HG03045 (cell line): Measurements from ENCODE around the gene IFT57.
A peak's percentile ranks its signal among the peaks of the same experiment; 100 is the strongest.

ENCODE experiments used
- ATAC-seq: cut with Tn5 transposase; IDR thresholded peaks from one replicate; pipeline ENCODE4 v1.9.1; 2021; ENCODE audit warnings: mild to moderate bottlenecking, moderate library complexity; ENCODE audit not compliant: unreplicated experiment

IFT57 gene

DNA sequence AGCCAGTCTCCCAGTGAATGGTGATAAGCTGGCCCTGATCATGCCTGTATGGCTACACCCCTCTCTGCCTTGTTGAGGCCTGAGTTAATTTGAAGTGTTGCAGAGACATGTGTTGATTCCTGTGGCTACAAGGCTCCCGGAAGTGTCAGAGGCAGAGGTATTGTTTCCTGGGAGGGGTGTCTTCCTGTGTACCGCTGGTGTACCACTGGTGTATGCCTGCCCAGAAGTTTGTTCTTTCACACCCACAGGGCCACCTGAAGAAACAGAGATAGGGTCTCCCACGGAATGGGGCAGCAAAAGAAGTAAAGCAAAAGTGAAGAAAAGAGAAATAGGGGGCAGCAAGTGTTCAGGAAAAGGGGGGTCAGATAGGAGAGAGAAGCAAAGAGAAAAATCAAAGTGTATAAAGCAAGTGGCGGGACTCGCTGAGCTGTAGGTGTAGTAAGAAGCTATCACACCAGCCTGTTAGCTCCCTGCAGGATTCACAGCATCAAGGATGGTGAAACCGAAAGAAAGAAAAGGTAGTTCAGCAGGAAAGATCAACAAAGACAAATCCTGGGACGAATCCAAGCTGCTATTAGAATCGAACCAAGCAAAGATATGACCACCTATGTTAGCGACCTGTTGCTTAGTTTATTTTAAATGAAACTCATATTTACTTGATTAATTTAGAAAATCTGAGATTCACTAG, 94.8 kb downstream of the IFT57 start:
- ATAC-seq, result no peak

DNA sequence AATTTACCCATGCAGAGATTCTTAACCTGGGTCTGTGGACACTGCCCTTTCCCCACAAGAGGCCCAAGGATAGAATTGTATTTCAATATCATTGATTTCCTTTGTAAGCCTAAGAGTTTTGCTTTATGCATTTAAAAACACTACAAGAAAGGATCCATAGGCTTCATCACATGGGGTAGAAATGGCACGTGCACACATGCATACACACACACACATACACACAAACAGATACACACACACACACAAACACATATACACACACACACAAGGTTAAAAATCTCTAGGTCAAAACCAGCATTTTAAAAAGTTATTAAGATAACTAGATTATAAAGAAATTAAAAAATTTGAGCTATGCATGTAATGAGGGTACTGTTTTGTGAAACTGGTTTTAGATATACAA, 95.9 kb downstream of the IFT57 start:
- no peak for ATAC-seq

DNA sequence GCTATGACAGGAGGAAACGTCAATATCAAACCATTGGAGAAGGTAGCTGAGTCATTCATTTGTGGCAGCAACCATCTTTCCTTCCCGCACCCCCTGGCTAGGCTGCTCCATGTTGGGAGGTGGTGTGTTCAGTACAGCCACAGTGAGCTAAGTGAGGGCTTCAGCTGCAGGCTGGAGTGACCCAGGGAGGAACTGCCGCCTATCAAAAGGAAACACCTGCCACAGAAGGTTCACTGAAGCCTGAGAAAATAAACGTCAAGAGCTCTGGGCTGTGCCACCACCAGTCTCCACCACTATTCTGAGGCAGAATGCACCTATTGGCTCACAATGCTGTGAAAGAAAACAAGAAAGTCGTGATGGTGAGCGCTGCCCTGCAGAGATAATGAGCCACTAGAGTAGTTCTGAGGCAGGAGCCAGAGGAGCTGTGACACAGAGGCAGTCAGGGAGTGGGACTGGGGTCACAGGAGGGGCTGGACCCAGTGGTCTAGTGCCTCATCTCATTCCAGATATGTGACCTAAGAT, 96.6 kb downstream of the IFT57 start:
- ATAC-seq, result peak; percentile 55

DNA sequence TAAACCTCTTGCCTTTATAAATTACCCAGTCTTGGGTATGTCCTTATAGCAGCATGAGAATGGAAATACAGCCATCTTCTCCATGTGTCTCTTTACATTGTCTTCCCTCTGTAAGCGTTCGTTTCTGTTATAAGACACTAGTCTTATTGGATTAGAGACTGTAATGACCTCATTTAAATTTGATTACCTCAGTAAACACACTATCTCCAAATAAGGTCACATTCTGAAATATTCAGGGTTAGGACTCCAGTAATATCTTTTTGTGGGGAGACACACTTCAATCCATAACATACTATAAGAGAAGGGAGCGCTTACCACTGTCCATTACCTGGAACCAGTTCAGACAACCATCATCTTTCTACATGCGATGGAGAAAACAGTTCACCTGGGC, 97.1 kb downstream of the IFT57 start:
- no peak for ATAC-seq

DNA sequence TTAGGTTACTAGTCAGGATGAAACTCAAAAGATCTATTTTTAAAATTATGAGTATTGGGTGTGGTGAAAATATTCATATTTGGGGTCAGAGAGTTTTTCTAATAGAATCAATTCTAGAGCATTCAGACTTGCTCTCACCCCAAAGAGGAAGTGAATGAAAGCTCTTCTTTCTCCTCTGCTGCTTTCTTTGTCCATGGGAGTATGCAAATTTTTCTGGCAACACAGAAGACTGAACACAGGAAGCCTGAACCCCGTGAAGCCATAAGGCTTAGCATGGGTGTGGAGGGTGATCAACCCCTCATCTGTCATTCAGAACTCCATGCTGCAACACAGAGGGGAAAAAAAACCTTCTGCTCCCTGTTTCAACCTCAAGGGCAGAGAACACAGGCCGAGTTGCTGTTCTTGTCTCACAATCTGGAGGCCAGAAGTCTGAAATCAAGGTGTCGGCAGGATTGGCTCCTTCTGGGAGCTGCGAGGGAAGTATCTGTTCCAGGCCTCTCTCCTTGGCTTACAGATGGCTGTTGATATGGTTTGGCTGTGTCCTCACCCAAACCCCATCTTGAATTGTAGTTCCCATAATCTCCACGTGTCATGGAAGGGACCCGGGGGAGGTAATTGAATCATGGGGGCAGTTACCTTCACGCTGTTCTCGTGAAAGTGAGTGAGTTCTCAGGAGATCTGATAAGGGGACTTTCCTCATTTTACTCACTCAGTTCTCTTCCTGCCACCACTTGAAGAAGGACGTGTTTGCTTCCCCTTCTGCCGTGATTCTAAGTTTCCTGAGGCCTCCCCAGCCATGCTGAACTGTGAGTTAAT, 97.7 kb downstream of the IFT57 start:
- ATAC-seq, result peak; percentile 90

DNA sequence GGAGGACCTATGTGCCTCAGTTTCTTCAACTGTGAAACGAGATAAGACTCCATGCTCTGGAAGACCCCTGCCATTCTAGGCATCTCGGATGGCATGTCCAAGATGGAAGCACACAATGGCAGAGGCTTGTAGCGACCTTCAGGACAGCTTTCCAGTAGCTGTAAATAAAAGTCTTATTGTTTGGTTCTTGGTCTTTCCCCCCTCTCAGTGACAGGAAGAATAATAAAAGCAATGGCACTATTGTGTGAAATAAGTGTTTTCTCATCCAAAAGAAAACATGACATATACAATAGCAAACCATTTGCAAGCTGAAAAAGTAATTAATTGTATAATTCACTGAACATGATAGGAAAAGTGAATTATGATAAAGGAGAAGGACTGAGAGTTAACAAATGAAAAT, 98.9 kb downstream of the IFT57 start:
- ATAC-seq, result no peak

DNA sequence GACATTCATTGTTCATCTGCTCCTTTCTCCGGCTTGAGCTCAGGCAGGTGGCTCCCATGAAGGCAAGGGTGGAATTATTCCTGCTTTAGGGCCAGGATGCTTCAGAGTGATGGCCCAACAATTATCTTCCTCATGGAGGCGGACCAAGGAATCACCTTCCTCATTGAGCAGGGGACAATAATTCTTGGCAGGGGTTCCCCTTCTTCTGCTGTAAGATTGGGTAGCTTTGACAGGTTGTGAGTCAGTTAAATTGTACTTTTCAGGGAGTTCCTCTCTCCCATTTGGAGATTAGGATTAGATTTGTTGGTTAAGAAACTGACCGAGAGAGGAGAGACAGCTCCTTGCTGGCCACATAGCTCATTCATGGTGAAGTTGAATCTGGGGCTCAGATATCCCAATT, 99.9 kb downstream of the IFT57 start:
- no peak for ATAC-seq

DNA sequence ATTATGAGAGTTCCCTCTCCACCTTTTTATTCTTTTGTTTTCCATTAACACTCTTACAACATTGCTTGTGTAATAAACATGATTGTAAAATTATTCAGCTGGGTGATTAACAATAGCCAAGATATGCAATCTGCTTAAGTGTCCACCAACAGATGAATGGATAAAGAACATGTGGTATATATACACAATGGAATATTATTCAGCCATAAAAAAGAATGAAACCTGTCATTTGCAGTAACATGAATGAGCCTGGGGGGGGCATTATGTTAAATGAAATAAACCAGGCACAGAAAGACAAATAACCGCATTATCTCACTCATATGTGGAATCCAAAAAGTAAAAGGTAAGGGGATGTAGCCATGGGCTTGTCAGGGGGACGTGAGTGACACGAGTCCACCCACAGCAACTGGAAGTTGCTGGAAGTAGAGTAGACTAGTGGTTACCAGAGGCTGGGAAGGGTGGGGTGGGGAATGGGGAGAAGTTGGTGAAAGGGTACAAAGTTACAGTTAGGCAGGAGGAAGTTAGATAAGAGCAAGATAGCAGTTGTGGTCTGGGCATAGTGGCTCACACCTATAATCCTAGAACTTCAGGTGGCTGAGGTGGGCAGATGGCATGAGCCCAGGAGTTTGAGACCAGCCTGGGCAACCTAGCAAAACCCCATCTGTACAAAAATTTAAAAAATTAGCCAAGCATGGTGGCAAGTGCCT, 102.7 kb downstream of the IFT57 start:
- no peak for ATAC-seq

DNA sequence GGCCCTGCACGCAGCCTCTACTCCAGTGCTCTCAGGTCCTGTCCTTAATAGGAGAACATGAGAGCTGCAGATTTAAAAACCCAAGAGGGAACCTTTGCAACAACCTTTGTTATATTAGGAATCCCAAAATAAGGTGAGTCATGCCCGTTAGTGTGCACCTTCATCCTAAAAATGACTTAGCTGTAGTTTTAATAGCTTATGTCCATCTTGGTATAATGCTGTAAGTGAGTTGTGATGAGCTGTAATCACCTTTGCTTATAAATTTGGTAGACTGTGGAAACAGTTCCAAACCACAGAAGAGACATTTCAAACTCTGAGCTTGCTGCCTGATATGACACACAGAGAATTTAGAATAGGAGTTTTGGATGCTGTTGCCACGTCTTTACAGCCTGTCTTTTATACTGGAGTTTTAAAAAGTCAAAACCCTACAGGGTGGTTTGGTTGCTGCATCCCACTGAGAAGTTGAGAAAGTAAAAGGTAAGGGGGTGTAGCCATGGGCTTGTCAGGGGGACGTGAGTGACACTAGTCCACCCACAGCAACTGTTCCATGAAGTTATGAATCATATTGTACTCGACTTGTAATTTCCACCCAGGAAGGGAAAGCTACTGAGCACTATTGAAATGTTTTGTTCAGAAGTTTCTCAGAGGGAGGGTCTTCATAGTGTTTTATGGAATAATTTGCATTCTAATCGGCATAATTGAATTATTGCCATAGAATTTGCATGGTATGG, 104.0 kb downstream of the IFT57 start:
- ATAC-seq, result no peak

DNA sequence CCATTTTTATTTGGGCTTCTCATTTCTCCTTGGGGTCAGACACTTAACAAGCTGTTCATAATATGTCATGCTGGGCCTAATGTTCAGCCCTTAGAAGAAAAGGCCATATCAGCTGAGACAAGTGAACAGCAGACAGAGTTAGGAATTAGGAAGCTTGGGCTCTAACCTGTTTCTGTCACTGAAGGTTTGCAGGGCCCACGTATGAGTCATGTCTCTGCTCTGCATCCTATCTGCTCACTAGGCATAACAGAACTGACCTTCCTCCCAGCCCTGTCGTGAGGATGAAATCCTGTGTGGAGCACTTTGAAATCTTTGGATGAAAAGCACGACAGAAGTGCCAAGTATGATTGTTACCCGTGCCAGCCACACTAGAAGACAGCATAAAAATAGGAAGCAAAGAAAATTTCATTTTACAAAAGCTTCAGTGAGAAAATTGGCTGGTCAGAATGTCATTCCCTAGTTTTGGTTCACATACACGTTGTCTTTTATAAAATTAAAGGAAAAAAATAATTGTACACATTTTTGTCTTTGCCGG, 104.9 kb downstream of the IFT57 start:
- no peak for ATAC-seq

DNA sequence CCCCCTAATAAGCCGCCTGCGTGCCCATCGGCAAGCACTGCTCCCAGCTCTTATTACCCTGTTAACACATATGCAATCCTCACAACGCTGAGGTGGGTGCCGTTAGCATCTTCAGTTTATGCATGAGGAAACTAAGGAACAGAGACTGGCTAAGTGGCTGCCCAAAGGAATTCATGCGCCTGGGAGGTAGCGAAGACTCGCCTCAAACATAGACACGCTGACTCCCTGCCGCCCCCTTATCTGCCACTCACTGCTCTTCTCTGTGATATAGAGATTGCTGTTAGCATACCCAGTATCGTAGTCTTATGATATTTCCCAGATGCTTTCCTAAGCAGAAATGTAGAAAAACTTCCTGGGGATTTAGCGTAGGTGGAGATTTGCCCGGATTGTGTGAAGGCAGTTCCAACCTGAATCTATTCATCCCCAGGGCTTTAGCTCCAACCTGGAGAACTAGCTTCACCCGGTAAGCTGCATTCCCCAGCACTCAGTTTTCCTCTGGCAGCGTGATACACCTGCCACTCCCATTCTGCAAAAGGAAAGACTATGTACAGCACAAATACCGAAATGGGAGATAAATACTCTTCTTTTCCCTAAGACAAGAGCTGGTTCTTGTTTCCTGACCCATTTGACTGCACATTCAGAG, 107.7 kb downstream of the IFT57 start:
- no peak for ATAC-seq

DNA sequence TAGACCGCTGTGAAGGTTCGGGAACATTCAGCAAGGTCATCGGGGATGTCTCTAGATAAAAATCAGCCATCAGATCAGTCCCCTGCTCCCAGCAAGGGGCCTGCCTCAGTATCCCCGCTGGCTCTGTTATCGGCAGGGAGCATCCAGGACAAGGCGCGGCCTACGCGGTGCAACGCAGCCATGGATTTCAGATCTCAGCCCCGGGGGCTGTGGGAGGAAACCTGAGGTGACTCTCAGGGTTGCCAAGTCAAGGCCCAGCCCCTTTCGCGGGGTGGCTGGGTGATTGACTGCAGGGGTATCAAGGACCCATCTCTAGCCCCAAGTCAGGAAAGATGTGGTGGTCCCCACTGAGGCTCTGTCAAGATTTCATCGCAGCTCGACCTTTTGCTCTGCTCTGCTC, 108.2 kb downstream of the IFT57 start:
- no peak for ATAC-seq

DNA sequence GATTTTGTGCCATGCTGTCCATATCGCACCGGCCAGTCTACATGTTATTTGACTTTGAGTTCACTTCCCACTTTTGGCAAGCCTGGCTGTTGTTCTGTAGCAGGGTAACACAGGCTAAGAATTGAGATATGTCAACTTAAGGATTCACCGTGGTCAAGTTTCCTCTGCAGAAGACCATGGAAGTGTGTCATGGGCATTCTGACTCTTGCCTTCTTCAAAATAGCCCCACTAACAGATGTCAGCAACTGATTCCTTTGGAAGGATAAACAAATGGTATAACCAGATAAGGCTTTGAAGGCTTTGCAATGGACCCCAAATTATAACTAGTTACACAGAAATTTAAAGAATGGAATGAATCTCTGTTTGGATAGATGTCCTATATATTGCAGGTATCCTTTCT, 111.3 kb downstream of the IFT57 start:
- ATAC-seq, result no peak
